NCI-H1105 (cell line): ENCODE data around the gene CRLF1.

ENCODE experiments used
- DNase-seq: peaks from one replicate; lab custom pipeline; 2025; lab: John Stamatoyannopoulos, UW

Gene CRLF1

GRCh38 chr19:18636183-18636968, 29.8 kb upstream of the CRLF1 start:
- DNase-seq, result peak; percentile 97

- no peak for DNase-seq
Measured at GRCh38 chr19:18635831-18636182, 29.2 kb upstream of the CRLF1 start.

DNA sequence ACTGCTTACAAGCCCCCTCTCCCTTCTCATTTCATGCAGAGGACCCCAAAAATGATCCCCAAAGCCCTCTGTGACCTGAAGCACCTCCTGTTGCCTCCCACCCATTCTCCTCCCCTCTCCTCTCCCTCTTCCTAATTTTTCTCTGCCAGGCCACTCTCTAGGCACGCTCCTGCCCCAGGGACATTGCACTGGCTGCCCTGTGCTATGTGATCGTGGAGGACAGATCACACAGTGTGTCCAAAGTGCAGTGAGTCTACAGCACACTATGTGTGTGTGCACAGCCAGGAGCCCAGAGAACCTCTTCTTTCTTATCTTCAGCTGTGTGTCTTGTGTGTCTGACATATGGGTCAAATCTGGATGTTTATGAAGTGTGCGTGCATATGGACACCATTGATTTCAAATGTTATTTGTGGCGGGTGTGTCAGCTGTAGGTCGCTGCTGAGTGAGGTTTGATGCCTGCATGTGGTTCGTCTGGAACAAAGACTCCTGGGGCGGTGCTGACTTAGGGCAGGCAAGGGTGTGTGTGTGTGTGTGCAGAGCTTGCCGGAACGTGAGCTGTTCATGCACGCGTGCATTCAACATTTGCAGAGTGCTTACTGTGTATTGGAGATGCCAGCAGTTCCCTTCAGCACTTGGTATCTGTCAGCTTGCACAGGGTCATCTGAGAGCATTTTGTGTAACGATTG, 28.2 kb upstream of the CRLF1 start:
- no peak for DNase-seq

DNA sequence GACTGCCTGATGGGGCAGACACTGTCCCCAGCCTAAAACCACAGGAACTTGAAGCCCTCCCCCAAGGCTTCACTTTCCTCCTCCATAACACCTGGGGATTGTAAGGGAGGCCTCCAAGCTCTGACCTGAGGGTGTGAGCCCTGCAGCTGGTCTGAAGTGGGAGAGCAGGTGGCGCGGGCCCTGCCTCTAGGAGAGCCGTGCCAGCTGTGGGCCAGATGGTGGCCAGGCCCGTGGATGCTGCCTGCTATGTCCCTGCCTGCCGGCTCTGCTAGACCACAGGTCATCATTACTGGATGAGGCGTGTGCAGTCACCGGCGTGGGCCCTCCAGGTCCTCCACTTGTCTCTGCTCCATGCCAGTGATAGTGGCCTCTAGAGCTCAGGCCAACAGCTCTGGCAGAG, 26.7 kb upstream of the CRLF1 start:
- peak; percentile 57 for DNase-seq

GRCh38 chr19:18629166-18630088, 22.8 kb upstream of the CRLF1 start:
- DNase-seq, result no peak

DNA sequence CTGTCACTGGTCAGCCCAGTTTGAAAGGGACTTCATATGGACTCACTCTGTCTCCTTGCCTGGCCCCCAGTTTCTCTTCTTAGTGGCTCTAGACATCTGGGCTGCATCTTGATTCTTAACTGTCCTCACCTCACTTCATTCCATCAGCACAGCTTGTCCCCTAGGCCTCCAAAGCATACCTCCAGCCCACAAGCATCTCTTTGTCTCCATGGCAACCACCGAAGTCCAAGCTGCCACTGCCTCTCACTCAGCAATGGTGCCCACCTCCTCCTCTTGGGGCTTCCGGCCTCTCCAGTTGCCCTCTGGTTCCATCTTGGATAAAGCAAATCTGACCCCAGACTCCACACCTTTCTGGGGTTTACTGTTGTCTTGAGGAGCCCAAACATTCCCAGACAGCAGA, 20.3 kb upstream of the CRLF1 start:
- DNase-seq, result no peak

- DNase-seq, result no peak
Measured at GRCh38 chr19:18620902-18621301, 14.3 kb upstream of the CRLF1 start.

- DNase-seq, result no peak
Measured at GRCh38 chr19:18620311-18620710, 13.7 kb upstream of the CRLF1 start.

DNA sequence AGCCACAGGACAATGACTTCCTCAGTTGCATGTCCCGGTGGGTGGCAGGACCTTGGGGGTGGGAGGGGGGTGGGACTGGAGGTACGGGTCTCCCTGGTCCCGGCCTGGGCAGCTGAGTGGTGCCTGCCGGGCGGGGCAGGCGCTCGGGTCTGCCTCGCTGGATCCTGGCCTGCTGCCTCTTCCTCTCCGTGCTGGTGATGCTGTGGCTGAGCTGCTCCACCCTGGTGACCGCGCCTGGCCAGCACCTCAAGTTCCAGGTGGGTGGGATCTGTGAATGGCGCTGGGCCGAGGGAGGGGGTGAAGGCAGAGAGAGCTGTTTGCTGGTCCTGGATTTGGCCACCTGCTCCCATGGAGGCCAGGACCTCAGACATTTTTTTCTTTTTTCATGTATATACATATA, 11.6 kb upstream of the CRLF1 start:
- no peak for DNase-seq

- DNase-seq, result no peak
Measured at GRCh38 chr19:18617562-18617961, 11.0 kb upstream of the CRLF1 start.

- no peak for DNase-seq
Measured at GRCh38 chr19:18616023-18616422, 9.4 kb upstream of the CRLF1 start.

DNA sequence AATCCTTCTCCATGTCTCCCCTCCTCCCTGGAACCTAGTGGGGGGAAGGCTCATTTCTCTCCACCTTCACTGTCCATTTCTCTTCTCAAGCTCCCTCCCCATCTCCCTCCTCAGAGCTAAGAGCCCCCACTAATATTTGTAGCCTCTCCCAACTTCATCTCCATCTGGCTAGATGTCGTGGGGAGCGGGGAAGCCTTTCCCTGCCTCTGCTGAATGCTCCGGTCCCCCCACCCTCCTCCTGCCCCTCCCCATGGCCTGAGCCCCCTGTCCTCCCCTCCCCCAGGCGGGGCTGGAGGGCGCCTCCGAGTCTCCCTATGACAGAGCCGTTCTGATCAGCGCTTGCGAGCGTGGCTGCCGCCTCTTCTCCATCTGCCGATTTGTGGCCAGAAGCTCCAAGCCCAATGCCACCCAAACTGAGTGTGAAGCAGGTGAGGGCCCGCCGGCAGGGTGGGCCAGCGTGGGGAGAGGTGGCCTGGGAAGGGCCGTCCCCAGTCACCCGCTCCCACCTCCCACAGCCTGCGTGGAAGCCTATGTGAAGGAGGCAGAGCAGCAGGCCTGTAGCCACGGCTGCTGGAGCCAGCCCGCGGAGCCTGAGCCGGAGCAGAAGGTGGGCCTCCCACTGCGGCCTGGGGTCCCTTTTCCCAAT, 7.1 kb upstream of the CRLF1 start:
- no peak for DNase-seq

- DNase-seq, result no peak
Measured at GRCh38 chr19:18612772-18613588, 6.4 kb upstream of the CRLF1 start, which contains the start of gene TMEM59L. Gene TMEM59L, plus strand, starts transcription at chr19:18612870. Its CDS starts 89 bp downstream, at chr19:18612959.

- DNase-seq, result no peak
Measured at GRCh38 chr19:18612051-18612771, 5.6 kb upstream of the CRLF1 start.

DNA sequence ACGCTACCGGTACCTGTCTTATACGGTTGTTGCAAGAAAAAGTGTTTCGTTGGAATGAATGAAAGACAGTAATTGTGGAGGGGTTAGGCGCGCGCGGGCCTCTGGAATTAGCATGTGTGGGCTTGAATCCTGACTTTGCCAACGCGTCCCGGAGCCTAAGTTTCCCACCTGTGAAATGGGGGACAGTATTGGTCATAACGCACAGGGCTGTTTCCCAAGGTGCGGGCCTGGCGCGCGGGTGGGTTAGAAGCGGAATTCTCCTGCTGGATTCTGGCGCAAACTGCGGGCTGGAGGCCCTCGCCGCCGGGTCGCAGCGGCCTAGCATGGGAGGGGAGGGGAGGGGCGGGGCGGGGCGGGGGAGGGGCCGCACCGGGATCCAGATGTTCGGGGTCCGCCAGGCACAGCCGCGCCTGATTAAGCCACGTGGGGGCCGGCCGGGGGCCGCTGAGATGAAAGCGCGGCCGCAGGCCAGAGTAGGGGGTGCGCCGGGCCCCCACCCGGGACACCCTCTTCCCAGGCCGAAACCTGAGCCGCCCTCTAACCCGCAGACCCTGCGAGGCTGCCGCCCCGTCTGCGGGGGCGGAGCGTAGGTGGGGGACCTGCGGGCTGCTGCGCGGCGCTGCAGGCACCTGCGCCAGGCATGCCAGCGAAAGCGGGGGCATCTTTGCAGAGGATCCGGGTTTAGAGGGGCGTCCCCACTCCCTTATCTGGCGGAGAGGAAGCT, 4.9 kb upstream of the CRLF1 start:
- DNase-seq, result peak; percentile 29

GRCh38 chr19:18610556-18611326, 4.1 kb upstream of the CRLF1 start:
- no peak for DNase-seq

DNA sequence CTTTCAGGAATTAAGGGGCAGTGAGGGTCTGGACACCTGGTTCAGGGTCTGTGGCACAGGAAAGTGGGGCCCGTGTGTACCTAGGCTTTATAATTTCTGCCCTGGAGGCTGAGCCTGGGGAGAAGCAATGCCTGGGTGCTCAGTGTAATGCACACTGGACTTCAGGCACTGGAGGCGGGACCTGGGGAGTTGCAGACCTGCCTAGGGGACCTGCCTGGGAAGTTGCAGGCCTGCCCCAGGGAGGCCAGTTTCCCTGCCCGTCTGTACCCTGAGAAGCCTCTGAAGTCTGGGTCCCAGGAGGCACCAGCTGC, 3.6 kb upstream of the CRLF1 start:
- DNase-seq, result no peak

DNA sequence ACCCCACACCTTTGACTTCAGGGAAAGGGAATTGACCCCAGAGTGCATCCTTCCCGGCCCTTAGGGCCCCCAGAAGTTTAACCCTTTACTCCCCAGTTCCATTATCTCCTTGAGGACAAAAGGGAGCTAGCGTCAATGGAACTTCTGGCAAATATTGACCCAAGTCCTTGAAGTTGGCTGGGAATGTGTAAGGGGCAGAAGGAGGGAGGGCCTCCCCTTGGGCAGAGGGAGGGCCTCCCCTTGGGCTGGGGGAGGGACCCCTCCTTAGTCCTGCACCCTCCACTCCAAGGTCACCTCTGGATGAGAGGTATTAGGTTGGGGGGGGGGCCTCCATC, 3.1 kb upstream of the CRLF1 start:
- DNase-seq, result no peak
